HG03521 (cell line): Measurements from ENCODE around the gene CST6.
"Not testable (repeated sequence)": the region's sequence is repeated elsewhere in the genome, so short reads cannot be mapped to it uniquely, and the experiment has no call there.

ENCODE experiments used
- ATAC-seq: cut with Tn5 transposase; IDR thresholded peaks from one replicate; pipeline ENCODE4 v1.9.1; 2021; ENCODE audit warnings: mild to moderate bottlenecking, moderate library complexity; ENCODE audit not compliant: unreplicated experiment

Gene CST6

DNA sequence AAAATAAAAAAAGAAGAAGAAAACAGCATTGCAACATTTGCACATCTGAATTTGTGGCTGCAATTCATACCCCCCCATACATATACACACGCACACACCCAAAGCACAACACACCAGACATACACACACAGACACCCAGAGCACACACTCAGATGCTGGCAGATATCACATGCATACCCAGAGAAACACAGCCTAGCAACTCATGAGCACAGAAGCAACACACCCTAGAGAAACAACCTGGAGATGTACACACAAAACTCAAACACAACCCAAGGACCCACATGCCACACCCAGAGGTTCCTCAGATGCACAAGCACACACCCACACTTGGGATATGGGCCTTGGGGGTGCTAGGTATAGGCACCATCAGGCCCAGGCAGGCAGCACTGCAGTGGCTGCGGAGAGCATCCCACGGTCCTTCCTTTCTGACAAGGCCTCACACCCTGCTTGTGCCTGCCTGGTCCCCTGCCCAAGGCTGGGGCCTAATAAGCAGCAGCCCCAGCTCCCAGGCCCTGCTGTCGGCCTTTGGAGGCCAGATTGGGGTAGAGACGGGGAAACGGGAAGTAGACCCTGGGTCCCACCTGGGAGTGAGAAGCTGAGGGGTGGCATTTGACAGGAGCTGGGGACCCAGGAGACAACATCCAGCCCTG is 3.1 kb downstream of the CST6 start:
- no peak for ATAC-seq

DNA sequence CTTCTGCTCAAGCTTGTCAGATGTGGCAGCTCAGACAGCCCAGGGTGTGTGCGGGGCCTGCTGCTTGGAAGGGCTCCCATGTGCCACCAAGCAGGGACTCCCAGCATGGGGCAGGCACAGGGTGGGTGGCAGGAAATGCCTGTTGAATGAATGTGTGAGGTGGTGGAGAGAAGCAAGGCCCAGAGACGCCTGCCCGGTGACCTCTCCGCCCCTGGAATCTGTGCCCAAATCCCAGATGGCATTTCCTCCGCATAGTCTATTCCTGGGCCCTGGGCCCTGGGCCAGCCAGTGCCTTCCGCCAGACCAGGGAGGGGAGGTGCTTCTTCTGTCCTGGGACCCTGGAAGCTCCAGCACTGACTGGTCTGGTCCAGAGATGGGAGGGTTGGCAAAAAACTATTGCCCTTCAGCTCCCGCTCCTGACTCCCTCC is 3.7 kb downstream of the CST6 start:
- ATAC-seq, result no peak

DNA sequence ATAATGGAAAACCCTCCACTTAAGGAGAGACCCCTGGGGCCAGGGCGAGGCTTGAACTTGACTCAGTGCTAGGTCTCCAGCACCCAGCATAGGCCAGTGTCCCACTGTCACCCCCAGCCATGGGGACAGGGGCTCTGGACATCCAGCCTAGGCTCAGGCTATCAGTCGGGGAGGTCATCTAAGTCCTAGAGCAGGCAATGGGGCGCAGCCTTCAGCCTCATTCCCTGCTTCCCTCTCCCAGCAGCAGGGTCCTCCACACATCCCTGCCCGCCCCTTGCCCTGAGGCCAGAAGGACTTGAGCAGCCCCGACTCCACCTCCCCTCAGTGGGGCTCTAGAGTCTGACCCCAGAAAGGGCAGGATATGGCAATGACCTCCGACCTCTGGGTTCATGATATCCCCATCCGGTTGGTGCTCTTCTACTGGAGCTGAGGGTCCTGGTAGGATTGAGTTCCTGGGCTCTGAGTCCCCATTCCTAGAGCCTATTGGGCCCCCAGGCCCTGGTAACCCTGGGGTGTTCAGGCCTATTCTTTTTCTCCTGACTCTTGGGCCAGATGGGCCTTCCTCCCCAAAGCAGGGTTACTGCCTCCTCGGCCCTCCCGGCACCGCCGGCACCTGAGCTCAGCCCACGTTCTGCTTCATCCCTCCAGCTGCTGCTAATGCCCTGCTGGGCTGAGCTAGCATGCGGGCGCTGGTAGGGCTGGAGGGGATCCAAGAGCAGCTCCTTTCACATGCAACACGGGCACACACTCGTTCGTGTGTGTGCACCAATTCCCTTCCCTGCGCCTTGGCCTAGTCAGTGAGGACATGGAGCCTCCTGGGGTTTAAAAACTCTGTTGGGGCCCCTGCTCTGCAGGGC is 4.4 kb downstream of the CST6 start:
- no peak for ATAC-seq

DNA sequence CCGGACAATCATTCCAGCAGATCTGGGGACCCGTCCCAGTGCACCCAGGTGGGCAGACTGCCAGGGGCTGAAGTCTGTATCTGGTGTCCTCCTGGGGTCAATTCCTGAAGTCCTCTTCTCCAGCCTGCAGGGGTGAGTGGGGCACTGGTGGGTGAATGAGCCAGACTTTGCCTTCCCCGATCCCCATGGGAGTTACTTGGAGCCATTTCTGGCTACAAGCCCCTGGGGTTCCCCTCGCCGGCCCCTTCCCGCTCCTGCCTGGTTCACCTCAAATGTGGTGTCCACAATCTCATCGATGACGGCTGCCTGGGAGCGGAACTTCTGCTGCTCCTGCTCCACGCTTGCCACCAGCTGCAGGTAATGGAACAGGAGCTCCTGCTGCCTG is 5.0 kb downstream of the CST6 start:
- ATAC-seq, result no peak

DNA sequence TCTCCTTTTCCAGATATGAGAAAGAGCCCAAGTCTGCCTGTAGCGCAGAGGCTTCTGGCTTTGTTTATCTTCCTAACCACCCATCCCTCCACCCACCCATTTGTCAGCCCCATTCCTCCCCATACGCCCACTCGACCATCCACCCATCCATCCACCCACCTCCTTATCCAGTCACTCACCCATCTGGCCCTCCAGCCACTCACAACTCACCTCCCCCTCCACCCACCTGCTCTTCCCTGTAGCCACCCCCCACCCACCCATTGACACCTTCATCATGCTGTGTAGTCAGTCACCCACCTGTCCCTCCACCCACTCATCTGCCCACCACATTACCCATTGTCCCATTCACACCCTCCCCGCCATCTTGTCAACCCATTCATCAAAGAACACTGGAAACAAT is 5.5 kb downstream of the CST6 start:
- no peak for ATAC-seq

DNA sequence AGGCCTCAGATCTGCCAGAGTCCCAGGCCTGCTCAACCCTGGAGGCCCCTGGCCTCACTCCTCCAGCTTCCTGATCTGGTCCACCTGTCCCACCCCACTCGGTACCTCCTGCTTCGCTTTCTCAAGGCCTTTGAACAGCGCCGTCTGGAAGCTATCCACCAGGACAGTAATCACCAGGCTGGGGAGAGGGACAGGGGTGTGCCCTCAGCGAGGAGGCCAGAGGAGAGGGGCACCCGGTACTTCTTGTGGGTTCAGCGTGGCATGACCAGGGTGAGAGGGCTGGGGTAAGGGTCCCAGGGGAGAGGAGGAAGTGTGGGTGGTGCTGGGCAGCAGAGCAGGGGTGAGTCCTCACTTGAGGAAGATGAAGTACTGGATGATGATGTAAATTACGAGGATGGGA is 8.4 kb downstream of the CST6 start:
- no peak for ATAC-seq

DNA sequence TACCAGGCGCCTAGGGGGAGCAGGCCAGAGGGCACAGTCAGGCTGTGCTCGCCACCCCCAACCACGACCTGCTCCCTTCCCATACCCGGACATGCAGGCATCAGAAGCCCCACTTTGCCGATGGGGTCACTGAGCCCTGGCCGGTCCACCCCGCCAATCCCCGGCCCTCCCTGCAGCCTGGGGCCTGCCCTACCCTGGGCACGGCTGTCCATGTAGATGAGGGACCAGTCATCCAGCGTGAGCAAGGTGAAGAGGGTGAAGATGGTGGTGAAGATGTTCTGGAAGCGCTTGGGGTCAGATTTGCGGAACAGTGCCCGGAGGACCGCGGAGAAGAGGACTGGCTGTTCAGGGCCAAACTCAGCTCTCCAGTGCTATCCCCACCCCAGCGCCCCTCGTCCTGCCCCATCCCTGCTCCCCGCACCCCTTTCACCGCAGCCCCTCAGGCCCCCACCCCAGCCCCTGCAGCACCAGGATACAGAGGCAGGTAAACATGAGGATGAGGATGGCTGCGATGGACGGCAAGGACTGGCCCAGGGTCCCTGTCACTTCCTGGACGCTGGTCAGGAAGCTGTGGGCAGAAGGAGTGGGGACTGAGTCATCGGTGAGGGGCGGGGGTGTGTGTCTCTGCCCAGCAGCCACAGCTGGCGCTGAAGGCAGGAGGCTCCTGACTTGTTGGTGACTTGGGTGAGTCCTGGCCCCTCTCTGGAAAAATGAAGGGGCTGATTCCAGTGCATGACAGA is 9.0 kb downstream of the CST6 start:
- ATAC-seq, result no peak

DNA sequence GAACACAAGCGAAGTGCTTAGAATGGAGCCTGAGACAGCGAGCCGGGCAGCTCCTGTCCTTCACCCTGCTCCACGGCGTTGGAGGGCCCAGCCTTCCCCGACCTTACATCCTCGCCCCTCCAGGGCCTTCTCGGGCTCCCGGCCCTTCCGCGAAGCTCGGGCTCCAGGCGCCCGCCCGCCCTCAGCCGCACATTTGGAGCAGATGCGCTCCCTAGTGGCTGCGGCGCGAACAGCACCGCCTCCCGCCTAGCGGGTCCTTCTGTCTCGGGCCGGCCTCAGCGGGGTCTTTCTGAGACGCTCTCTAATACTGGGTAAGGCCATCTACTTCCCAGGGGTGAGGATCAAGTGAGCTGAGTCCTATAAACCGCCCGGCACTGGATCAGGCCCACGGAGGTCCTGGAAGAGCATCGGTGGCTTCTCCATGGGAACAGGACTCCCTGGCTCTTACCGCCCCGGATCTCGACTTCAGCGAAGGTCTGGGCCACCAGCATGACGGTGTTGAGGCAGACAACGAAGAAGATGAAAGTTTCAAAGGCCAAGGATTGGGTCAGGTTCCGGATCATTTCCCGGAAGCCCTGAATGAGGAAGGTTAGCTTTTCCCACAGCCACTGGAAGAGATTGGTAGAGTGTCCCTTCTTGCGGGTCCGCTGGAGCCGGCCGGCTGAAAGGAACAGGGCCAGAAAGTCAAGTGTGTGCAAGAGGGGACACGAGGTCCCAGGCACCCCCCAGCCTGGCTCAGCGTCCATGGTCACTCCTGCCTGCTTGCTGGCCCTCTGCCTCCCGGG is 10.8 kb downstream of the CST6 start:
- ATAC-seq, result no peak

DNA sequence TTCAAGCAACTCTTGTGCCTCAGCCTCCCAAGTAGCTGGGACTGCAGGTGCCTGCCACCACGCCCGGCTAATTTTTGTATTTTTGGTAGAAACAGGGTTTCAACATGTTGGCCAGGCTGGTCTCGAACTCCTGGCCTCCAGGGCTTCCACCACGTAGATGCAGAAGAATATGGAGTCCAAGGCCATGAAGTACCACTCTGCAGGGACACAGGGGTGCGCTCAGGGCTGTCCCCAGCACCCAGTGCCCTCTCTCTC is 11.3 kb downstream of the CST6 start:
- not testable (repeated sequence) for ATAC-seq

DNA sequence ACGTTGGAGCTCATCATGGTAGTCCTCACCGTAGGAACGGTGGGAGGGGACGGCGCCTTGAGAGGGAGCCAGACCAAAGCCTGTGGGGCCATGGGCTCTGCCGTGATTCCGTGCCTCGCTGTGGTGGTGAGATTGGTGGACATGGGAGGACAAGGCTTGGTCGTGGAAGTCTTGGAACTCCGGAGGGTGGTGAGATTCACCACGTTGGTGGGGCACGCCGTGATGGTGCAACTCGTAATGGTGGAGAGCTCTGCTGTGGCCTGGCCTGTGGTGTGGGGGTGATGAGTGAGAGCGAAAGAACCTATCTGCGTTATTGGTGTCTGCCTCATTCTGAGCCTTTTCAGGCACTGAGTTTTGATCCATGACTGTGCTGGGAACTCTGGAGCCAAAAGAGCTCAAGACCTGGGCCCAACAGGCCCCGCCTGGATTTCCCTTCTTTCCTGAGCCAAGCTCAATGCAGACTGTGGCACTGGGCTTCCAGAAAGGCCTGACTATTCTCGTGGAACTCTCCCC is 14.3 kb downstream of the CST6 start, which contains the start of gene CATSPER1:
Gene CATSPER1, minus strand, starts transcription at position 463 of the 513 bp plus-strand sequence. Its CDS starts 100 bp downstream, at position 363.
- no peak for ATAC-seq

DNA sequence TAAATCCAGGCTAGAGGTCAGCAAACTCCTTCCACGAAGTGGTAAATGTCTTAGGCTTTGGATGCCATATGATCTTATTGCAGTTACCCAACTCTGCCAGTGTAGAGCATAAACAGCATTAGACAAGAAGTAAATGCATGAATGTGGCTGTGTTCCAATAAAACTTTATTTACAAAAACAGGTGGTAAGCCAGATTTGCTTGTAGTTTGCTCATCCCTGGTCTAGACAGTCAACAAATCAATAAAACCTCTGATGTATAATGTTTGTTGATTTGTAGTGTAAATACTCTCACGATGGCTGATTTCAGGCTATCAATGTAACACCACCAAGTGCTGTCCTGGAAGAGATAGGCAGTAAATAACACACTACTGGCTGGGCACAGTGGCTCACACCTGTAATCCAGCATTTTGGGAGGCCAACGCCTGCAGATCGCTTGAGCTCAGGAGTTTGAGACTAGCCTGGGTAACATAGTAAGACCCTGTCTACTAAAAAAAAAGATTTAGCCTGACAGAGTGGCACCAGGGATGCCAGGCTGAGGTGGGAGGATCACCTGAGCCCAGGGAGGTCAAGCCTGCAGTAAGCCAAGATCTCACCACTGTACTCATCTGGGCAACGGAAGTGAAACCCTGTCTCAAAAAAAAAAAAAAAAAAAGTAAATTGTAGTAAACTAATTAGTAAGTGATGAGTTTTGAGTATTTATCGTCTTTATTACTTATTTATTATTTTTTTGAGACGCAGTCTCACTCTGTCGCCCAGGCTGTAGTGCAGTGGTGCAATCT is 21.3 kb downstream of the CST6 start:
- ATAC-seq, result no peak

DNA sequence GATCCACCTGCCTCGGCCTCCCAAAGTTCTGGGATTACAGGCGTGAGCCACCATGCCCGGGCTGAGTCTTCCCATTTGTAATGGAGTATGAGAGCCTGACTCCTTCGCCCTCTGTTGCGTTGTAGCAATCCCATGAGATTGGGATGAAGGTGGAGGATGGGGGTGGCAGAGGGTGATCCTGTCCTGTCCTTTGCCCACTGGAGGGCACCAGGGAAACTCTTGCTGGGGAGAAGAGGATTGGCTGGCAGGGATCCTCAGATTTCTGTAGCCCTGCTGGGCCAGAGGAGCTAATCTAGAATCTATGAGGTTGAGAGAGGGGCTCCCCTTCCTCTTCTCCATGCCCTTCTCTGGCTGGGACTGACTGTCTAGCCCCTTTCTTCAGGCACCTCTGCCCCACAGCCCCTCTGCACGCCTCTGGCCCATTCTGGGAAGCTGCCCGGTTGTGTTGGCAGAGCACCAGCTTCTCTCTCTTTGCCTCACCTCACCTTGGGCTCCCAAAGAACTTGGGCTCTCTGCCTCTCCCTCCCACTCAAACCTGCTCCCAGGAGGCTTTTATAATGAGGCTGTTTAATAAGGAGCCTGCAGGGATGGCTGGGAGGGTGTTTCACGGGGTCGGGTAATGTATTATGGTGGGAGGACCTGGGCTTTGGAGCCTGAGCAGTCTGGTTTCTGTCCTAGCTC is 24.0 kb downstream of the CST6 start:
- no peak for ATAC-seq

DNA sequence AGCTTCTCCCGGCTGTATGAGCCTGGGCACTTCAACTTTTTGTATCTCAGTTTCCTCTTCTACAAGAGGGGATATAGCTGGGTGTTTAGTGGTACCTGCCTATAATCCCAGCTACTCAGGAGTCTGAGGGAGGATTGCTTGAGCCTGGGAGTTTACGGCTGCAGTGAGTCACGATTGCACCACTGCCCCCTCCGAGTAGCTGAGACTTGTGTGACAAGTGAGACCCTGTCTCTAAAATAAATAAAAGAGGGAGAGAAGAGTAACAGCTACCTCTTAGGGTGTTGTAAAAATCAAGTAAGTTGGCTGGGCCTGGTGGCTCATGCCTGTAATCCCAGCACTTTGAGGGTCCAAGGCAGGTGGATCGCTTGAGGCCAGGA is 24.5 kb downstream of the CST6 start:
- ATAC-seq, result no peak

DNA sequence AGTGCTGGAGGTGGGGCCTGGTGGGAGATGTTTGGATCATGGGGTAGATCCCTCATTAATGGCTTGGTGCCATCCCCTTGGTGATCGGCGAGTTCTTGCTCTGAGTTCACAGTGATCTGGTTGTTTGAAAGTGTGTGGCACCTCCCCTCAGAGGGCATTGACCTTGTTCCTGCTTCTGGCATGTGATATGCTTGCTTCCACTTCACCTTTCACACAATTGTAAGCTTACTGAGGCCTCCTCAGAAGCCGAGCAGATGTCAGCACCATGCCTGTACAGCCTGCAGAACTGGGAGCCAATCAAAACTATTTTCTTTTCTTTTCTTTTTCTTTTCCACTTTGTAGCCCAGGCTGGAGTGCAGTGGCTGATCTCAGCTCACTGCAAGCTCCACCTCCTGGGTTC is 25.5 kb downstream of the CST6 start:
- no peak for ATAC-seq

DNA sequence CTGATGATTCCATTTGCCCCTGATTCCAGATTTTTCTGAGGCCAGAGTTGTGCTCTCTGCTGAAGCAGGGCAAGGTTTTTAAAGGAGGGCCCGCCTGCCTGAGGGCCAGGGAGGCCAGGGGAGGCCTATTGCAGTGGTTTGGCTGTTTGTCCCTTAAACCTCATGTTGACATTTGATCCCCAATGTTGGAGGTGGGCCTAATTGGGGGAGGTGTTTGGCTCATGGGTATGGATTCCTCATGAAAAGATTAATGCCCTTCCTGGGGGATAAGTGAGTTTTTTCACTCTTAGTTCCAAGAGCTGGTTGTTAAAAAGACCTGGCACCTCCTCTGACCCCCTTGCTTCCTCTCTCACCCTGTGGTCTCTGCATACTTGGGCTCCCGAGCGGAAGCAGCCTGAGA is 28.0 kb downstream of the CST6 start:
- ATAC-seq, result no peak

DNA sequence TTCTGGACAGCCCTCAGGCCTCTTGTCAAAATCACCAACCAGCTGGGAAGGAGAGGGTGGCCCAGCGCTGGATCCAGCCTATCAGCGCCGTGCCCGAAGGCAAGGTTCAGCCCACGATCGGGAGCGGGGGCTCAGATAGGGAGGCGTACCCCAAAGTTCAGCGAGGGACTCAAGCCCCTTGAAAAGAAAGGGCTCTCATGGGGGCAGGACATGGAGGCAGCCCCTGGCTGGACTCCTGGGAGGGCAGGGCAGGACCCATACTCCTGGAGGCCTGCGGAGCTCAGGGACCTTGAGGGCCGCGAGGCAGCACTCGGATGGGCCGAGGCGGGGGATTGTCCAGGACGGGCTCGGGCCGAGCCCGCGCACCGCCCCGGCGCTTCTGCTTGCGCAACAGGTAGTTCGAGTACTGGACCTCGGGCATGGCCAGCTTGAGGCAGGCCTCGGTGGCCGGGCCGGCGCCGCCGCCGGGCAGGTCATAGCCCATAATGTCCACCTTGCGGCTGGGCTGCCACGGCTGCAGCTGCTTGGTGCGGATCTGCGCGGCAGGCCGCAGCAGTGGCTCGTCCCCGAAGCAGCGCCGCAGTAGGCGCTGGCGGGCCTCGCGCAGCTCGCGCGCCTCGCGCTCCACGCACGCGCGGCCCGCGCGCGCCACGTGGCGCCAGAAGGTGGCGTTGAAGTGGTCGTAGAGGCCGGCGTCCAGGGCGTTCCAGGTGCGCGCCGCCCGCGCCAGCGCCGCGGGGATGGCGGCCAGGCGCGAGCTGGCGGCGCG is 30.6 kb downstream of the CST6 start:
- no peak for ATAC-seq

DNA sequence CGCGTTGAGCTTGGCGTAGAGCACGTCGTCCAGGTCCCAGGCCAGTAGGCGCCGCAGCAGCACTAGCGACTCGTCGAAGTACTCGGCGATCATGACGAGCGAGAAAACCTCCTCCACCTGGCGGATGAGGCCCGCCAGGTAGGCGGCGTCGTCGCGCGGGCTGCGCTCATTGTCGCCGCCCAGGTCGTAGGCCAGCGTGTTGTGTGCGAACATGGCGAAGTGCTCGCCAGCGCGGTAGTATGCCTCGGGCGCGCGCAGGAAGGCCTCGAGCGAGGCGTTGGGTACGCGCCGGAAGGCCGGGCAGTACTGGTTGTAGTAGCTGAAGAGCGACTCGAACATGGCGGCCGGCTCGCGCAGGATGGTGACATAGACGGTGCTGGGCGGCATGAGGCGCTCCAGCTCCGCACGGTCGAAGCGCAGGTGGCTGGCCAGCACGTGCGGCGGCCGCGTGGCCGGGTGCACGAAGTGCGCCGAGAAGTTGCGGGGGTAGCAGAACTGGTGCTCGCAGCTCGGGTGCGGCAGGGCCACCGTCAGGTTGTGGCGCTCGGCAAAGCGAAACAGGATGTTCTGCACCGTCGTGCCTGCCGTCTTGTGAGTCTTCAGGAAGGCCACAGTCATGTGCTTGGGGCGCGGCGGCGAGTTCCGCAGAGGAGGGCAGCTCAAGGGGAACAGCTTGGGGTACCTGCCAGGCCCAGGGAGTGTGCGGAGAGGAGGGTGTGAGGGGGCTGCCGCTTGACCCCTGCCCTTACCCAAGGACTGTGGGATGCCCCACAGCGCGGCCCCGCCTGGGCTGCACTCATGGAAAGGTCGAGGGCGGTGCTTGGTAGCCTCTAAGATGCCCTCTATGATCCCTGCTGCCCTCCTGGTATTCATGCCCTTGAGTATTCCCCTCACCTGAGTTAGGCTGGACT is 31.4 kb downstream of the CST6 start:
- ATAC-seq, result no peak

DNA sequence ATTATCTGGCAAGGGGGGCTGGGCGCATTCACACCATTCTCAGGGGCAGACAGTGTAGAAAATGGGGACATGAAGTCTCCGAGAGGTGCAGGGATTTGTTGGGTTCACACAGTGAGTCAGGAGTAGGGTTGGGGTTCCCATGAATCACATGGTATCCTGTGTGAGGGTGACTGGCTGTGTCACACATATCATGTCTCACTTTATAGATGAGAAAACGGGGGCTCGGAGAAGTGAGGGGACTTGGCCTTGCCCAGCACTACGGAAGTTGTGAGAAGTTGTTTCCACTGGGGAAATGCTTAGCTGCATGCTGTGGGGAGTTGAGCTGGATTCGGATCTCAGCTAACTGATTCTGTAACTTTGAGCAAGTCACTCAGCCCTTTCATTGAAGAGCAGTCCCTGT is 32.9 kb downstream of the CST6 start:
- no peak for ATAC-seq
